ENCODE data around the gene FAHD1. TPM values are rescaled to one million over a fixed set of nuclear protein-coding genes. Genes with fewer than 3 reads are reported as not detected.

The FAHD1 gene
- total and polyA plus RNA-seq, 9 of the 15 experiments (the other 6 are each of a cell fraction or from before 2014, with no cell fraction given) = 2.2 to 20.9 (median 10.7) TPM

- TF ChIP-seq PRPF4 (IDR thresholded peaks at IDR 0.05; ENCODE audit: insufficient read depth, low read depth, low read length, poor library complexity, severe bottlenecking) (no peak), TSC22D4 (tag; IDR thresholded peaks at IDR 0.05) (no peak), ATF4 (CRISPR knock-in tag; IDR thresholded peaks at IDR 0.05) (no peak), ZNF699 (CRISPR knock-in tag; IDR thresholded peaks at IDR 0.05; ENCODE audit: insufficient replicate concordance) (no peak), ZFX (CRISPR knock-in tag; IDR thresholded peaks at IDR 0.05) (peak; percentile 59), EP300 (IDR thresholded peaks at IDR 0.05; ENCODE audit: low read length) (no peak), TEAD1 (CRISPR knock-in tag; IDR thresholded peaks at IDR 0.05) (peak in 1 of 2 experiments; percentile 43; a peak in 1 of 4 replicates), XRCC3 (IDR thresholded peaks at IDR 0.05) (no peak), POLR2G (IDR thresholded peaks at IDR 0.05; ENCODE audit: low read depth, low read length) (peak; percentile 86), GABPB1 (CRISPR knock-in tag; IDR thresholded peaks at IDR 0.05) (no peak), ZNF717 (CRISPR knock-in tag; IDR thresholded peaks at IDR 0.05) (no peak), STAT5B (CRISPR knock-in tag; IDR thresholded peaks at IDR 0.05) (no peak), UBTF (IDR thresholded peaks at IDR 0.05; ENCODE audit: borderline replicate concordance in 1 of 2, low read depth in 2 of 2, low read length in 2 of 2) (no peak), CLOCK (CRISPR knock-in tag; IDR thresholded peaks at IDR 0.05; ENCODE audit: borderline replicate concordance) (no peak), ZNF511 (CRISPR knock-in tag; IDR thresholded peaks at IDR 0.05) (peak; percentile 69; the same call in 1 of the 2 replicates), ATF6 (CRISPR knock-in tag; IDR thresholded peaks at IDR 0.05) (no peak), KDM5B (IDR thresholded peaks at IDR 0.05; ENCODE audit: insufficient replicate concordance, low read depth, low read length) (peak; percentile 60), MAZ (CRISPR knock-in tag; conservative IDR thresholded peaks at IDR 0.05 in 1 of 2, IDR thresholded peaks at IDR 0.05 in 1 of 2) (peak; percentile 65 to 77), KLF16 (IDR thresholded peaks at IDR 0.05) (no peak)
Observed at GRCh38 chr16:1871974-1872635, 45.1 kb downstream of the FAHD1 start, which contains the start of gene MEIOB (continued).

Data from K562 (cell line).